Gastrocnemius medialis (tissue), 4 donors: ENCODE results near the gene MED12L. TPM values are rescaled to one million over a fixed set of nuclear protein-coding genes. Genes with fewer than 3 reads are reported as not detected.

ENCODE experiments used
- ATAC-seq, 2 donors: fragments of 150-250 bp; one replicate each; pipeline ENCODE4 v1.9.1; 2016
- DNase-seq, 2 donors: peaks; one replicate each; pipeline ENCODE4 v3.0.0-alpha.2; 2019
- H3K27ac ChIP-seq, 4 donors: fragments of 200-600 bp; sonication (generic); 1 replicate in 1 of 4; 2 replicates in 3 of 4; pipeline ENCODE4 v1.5.1; 2016 to 2018; ENCODE audit warnings: mild to moderate bottlenecking in 2 of 4, moderate library complexity in 1 of 4
- H3K27me3 ChIP-seq, 3 donors: fragments of 200-600 bp; sonication (generic) in 2 of 3; 1 replicate in 1 of 3; 2 replicates in 2 of 3; pipeline versions ENCODE4 v1.5.1 to v1.6.0; 2016 to 2019; ENCODE audit warnings: mild to moderate bottlenecking in 1 of 3, moderate library complexity in 1 of 3
- H3K36me3 ChIP-seq, 2 donors: fragments of 200-600 bp; sonication (generic) in 1 of 2; one replicate each; pipeline ENCODE4 v1.5.1; 2017 to 2018
- H3K4me1 ChIP-seq, 2 donors: fragments of 200-600 bp; sonication (generic) in 1 of 2; one replicate each; pipeline ENCODE4 v1.5.1; 2016 to 2017; ENCODE audit warnings: mild to moderate bottlenecking in 2 of 2
- H3K4me3 ChIP-seq, 4 donors: fragments of 200-600 bp; sonication (generic) in 3 of 4; 1 replicate in 1 of 4; 2 replicates in 3 of 4; pipeline ENCODE4 v1.5.1; 2016 to 2019; ENCODE audit warnings: mild to moderate bottlenecking in 2 of 4
- H3K9me3 ChIP-seq, 3 donors: fragments of 200-600 bp; sonication (generic) in 2 of 3; 1 replicate in 1 of 3; 2 replicates in 2 of 3; pipeline ENCODE4 v1.5.1; 2016 to 2019
- CTCF ChIP-seq, 5 experiments: fragments of 450-650 bp in 3 of 5; fragments of 200-600 bp in 2 of 5; sonication (generic) in 2 of 5; IDR thresholded peaks in 4 of 5; conservative IDR thresholded peaks in 1 of 5; 1 replicate in 4 of 5; 2 replicates in 1 of 5; pipeline ENCODE4 v1.5.1; 2016 to 2019; ENCODE audit warnings: antibody characterized with exemption in 5 of 5, mild to moderate bottlenecking in 3 of 5, moderate library complexity in 3 of 5
- POLR2A ChIP-seq, 2 donors: fragments of 450-650 bp; IDR thresholded peaks; one replicate each; pipeline ENCODE4 v1.6.1; 2017; ENCODE audit warnings: antibody characterized with exemption in 2 of 2, mild to moderate bottlenecking in 2 of 2, moderate library complexity in 2 of 2
- in situ Hi-C, 4 donors: fragments of 200-750 bp; cut with MboI; loops; one replicate each; pipeline versions ENCODE4 v1.15.0 to v1.8.0; 2017; ENCODE audit warnings: low sequenced_read_pairs in 4 of 4
- intact Hi-C: fragments of 100-400 bp; cut with DNase I; formaldehyde crosslinking; loops from one replicate; pipeline ENCODE4 v1.15.1; 2023; ENCODE audit warnings: low total_unique reads
- total RNA-seq, 4 donors: library from RNA; depleted of rRNA; stranded (reverse); fragments of >200 nt; gene quantifications; one replicate each; pipeline versions ENCODE4 v1.1.0 to v1.2.3, GENCODE V29; 2016

The MED12L gene
- total RNA-seq, 4 donors from 2014 or later: 0.05 to 1.2 (median 0.10) TPM

GRCh38 chr3:151182349-151183079, 97.0 kb downstream of the MED12L start:
- H3K4me3 ChIP-seq: no peak overlapping the region
- intact Hi-C loops (no loop called here), in situ Hi-C loops (no loop called here)
- H3K9me3 ChIP-seq: no peaks in the 10 kb centered on the region
- H3K27ac ChIP-seq: peak overlapping the region in 2 of 4 donors; percentile 14 to 15
- DNase-seq (no peak), ATAC-seq (peak; percentile 94)
- TF ChIP-seq POLR2A (IDR thresholded peaks at IDR 0.05) (no peak), CTCF (IDR thresholded peaks at IDR 0.05 in 4 of 5, conservative IDR thresholded peaks at IDR 0.05 in 1 of 5) (no peak)
- H3K36me3 ChIP-seq: no peaks in the 10 kb centered on the region
- peaks cover 0 to 14% of the 10 kb centered on the region in 2 donors for H3K4me1 ChIP-seq
- H3K27me3 ChIP-seq: no peaks in the 10 kb centered on the region

- Histone ChIP-seq H3K4me1 (peaks cover 0 to 14% of the 10 kb centered on the region in 2 donors), H3K4me3 (no peak overlapping the region), H3K27ac (peak overlapping the region in 2 of 4 donors; percentile 5 to 29), H3K9me3 (no peaks in the 10 kb centered on the region), H3K27me3 (no peaks in the 10 kb centered on the region), H3K36me3 (no peaks in the 10 kb centered on the region)
- TF ChIP-seq POLR2A (IDR thresholded peaks at IDR 0.05) (no peak), CTCF (IDR thresholded peaks at IDR 0.05 in 4 of 5, conservative IDR thresholded peaks at IDR 0.05 in 1 of 5) (no peak)
- DNase-seq (no peak), ATAC-seq (peak; percentile 16 to 54)
- intact Hi-C loops: no loop called here
- in situ Hi-C loops: no loop called here
Measured at GRCh38 chr3:151183265-151183671, 97.8 kb downstream of the MED12L start.

GRCh38 chr3:151191095-151191494, 105.6 kb downstream of the MED12L start:
- H3K4me1 ChIP-seq: no peaks in the 10 kb centered on the region
- intact Hi-C loops: no loop called here
- no peaks in the 10 kb centered on the region for H3K27me3 ChIP-seq
- no peak overlapping the region for H3K27ac ChIP-seq
- ATAC-seq (no peak), DNase-seq (no peak)
- TF ChIP-seq POLR2A (IDR thresholded peaks at IDR 0.05) (no peak), CTCF (IDR thresholded peaks at IDR 0.05 in 4 of 5, conservative IDR thresholded peaks at IDR 0.05 in 1 of 5) (no peak)
- H3K9me3 ChIP-seq: no peaks in the 10 kb centered on the region
- H3K4me3 ChIP-seq: no peak overlapping the region
- no peaks in the 10 kb centered on the region for H3K36me3 ChIP-seq
- in situ Hi-C loops: no loop called here

- in situ Hi-C loops: no loop called here
- no peaks in the 10 kb centered on the region for H3K4me1 ChIP-seq
- intact Hi-C loops: no loop called here
- no peaks in the 10 kb centered on the region for H3K36me3 ChIP-seq
- H3K4me3 ChIP-seq: no peak overlapping the region
- ATAC-seq: no peak
- no peaks in the 10 kb centered on the region for H3K27me3 ChIP-seq
- H3K27ac ChIP-seq: no peak overlapping the region
- TF ChIP-seq CTCF (IDR thresholded peaks at IDR 0.05 in 4 of 5, conservative IDR thresholded peaks at IDR 0.05 in 1 of 5) (no peak), POLR2A (IDR thresholded peaks at IDR 0.05) (no peak)
- H3K9me3 ChIP-seq: no peaks in the 10 kb centered on the region
- no peak for DNase-seq
Measured at GRCh38 chr3:151192545-151192944, 107.1 kb downstream of the MED12L start.
